ENCODE data around the gene CLEC11A.
"Not testable (repeated sequence)": the region's sequence is repeated elsewhere in the genome, so short reads cannot be mapped to it uniquely, and the experiment has no call there.

Gene CLEC11A

GRCh38 chr19:50723735-50724521, 764 bp downstream of the CLEC11A start:
- no peak for DNase-seq

- DNase-seq, result peak; percentile 100
Observed at GRCh38 chr19:50724522-50725217, 1.5 kb downstream of the CLEC11A start.

- no peak for DNase-seq
Observed at GRCh38 chr19:50725218-50725910, 2.2 kb downstream of the CLEC11A start.

- DNase-seq, result no peak
Observed at GRCh38 chr19:50725911-50726230, 2.7 kb downstream of the CLEC11A start.

- peak; percentile 88 for DNase-seq
Observed at GRCh38 chr19:50728084-50728737, 5.0 kb downstream of the CLEC11A start.

- no peak for DNase-seq
Observed at GRCh38 chr19:50729894-50730293, 6.7 kb downstream of the CLEC11A start.

- DNase-seq, result no peak
Observed at GRCh38 chr19:50735869-50736268, 12.7 kb downstream of the CLEC11A start.

GRCh38 chr19:50736338-50736737, 13.2 kb downstream of the CLEC11A start:
- no peak for DNase-seq

GRCh38 chr19:50739132-50739913, 16.2 kb downstream of the CLEC11A start:
- DNase-seq, result no peak

GRCh38 chr19:50739914-50740426, 16.8 kb downstream of the CLEC11A start:
- no peak for DNase-seq

- DNase-seq, result no peak
Observed at GRCh38 chr19:50741179-50741933, 18.2 kb downstream of the CLEC11A start.

GRCh38 chr19:50743537-50743936, 20.4 kb downstream of the CLEC11A start:
- no peak for DNase-seq

GRCh38 chr19:50745221-50745620, 22.1 kb downstream of the CLEC11A start:
- no peak for DNase-seq

GRCh38 chr19:50747141-50747540, 24.0 kb downstream of the CLEC11A start:
- DNase-seq, result not testable (repeated sequence)

- DNase-seq, result no peak
Observed at GRCh38 chr19:50749490-50749889, 26.3 kb downstream of the CLEC11A start.

GRCh38 chr19:50750010-50750409, 26.8 kb downstream of the CLEC11A start:
- no peak for DNase-seq

GRCh38 chr19:50753879-50754278, 30.7 kb downstream of the CLEC11A start:
- no peak for DNase-seq

GRCh38 chr19:50756244-50756643, 33.1 kb downstream of the CLEC11A start:
- DNase-seq, result not testable (repeated sequence)

GRCh38 chr19:50757624-50758023, 34.5 kb downstream of the CLEC11A start:
- DNase-seq, result not testable (repeated sequence)

GRCh38 chr19:50759076-50759475, 35.9 kb downstream of the CLEC11A start:
- DNase-seq, result not testable (repeated sequence)

- DNase-seq, result no peak
Observed at GRCh38 chr19:50759886-50760285, 36.7 kb downstream of the CLEC11A start.

All from femur (tissue), 1 donor.